K562 (cell line): Measurements from ENCODE around the gene TRAPPC12. TPM values are rescaled to one million over a fixed set of nuclear protein-coding genes. Genes with fewer than 3 reads are reported as not detected.

ENCODE experiments used
- C11orf30 ChIP-seq: fragments of 450-650 bp; IDR thresholded peaks from 2 replicates; pipeline ENCODE4 v1.6.1; 2016; ENCODE audit warnings: low read depth, mild to moderate bottlenecking
- CREB1 ChIP-seq, 2 experiments: sonication (generic) in 1 of 2; formaldehyde crosslinking in 1 of 2; IDR thresholded peaks; 2 replicates each; pipeline versions ENCODE4 v1.6.1 to v1.8.0; 2012 to 2022; ENCODE audit warnings: inconsistent platforms in 1 of 2, mild to moderate bottlenecking in 1 of 2, missing genetic modification reagents in 1 of 2, moderate library complexity in 1 of 2
- JUN ChIP-seq, 2 experiments: sonication (generic) in 1 of 2; formaldehyde crosslinking in 1 of 2; IDR thresholded peaks; 2 replicates each; pipeline versions ENCODE4 v1.6.1 to v1.8.0; 2012 to 2022; ENCODE audit warnings: borderline replicate concordance in 2 of 2, mild to moderate bottlenecking in 2 of 2, improper control_type of control experiment in 1 of 2, low read depth in 1 of 2, low read length in 1 of 2, missing genetic modification reagents in 1 of 2
- KLF10 ChIP-seq: fragments of 250-450 bp; sonication (Bioruptor Pico); IDR thresholded peaks from 2 replicates; pipeline ENCODE4 v1.6.1; 2021; ENCODE audit warnings: matching md5 sums
- MAZ ChIP-seq, 2 experiments: fragments of 450-650 bp in 1 of 2; sonication (generic) in 1 of 2; formaldehyde crosslinking; IDR thresholded peaks in 1 of 2; conservative IDR thresholded peaks in 1 of 2; 2 replicates each; pipeline versions ENCODE4 v1.4.0 to v1.5.0; 2020; ENCODE audit warnings: mild to moderate bottlenecking in 1 of 2, missing genetic modification reagents in 1 of 2
- SIRT6 ChIP-seq: IDR thresholded peaks from one replicate; pipeline ENCODE4 v1.6.1; 2012; ENCODE audit warnings: low read depth, mild to moderate bottlenecking, control low read depth, inconsistent platforms, low read length, moderate library complexity
- SMARCA4 ChIP-seq: fragments of 450-650 bp; IDR thresholded peaks from 2 replicates; pipeline ENCODE4 v1.6.1; 2016
- TSC22D4 ChIP-seq: fragments of 450-650 bp; IDR thresholded peaks from 2 replicates; pipeline ENCODE4 v1.6.1; 2016; ENCODE audit warnings: missing genetic modification characterization, missing biosample characterization, control low read depth
- polyA plus RNA-seq, 8 experiments: library from polyadenylated mRNA; depleted of rRNA in 4 of 8; stranded (reverse) in 5 of 8; unstranded in 3 of 8; fragments of >200 nt; fragmentation: Nextera tagmentation in 2 of 8; fragmentation: Illumina TruSeq in 1 of 8; extraction: Ambion mirVana in 2 of 8; extraction: Trizol in 1 of 8; gene quantifications; 2 replicates each; pipeline versions ENCODE4 v1.2.1 to v1.2.3, GENCODE V29; 2011 to 2014; ENCODE audit warnings: inconsistent platforms in 1 of 8, missing spikeins in 1 of 8
- total RNA-seq, 7 experiments: library from RNA; depleted of rRNA in 6 of 7; stranded (reverse); fragments of >200 nt in 6 of 7; fragmentation: Illumina TruSeq in 2 of 7; extraction: Trizol in 2 of 7; gene quantifications; 2 replicates each; pipeline versions ENCODE4 v1.2.1 to v1.2.3, GENCODE V29; 2011 to 2021; ENCODE audit warnings: low replicate concordance in 1 of 7
- TF ChIP-seq, protein P1 (sequence below): sonication (generic); formaldehyde crosslinking; IDR thresholded peaks from 2 replicates; pipeline ENCODE4 v1.8.0; 2022; ENCODE audit warnings: mild to moderate bottlenecking, missing genetic modification reagents

TRAPPC12 gene
- total and polyA plus RNA-seq, 9 of the 15 experiments (the other 6 are each of a cell fraction or from before 2014, with no cell fraction given), result 8.0 to 75.2 (median 39.1) TPM

DNA sequence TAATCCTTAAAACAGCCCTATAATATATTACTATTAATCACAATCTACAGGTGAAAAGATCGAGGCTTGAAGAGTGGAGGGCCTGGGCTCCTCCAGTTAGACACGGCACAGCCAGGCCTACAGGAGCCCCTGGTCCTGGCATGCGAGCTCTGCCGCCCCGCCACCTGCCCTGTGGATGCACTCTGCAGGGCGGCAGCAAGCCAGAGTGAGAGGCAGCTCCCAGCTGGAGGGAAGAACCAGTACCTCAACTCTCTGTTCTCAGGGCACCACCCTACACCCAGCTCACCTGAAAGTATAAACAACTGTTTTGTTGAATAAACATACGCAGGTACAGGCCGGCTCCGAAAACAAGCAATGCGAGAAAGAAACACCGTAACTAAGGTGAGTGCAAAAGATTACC lies 36.5 kb upstream of the TRAPPC12 start (continued):
- TF ChIP-seq JUN (IDR thresholded peaks at IDR 0.05; ENCODE audit: borderline replicate concordance, low read depth, low read length) (no peak), JUN (CRISPR knock-in tag; IDR thresholded peaks at IDR 0.05; ENCODE audit: borderline replicate concordance) (no peak), SIRT6 (no peak), CREB1 (IDR thresholded peaks at IDR 0.05) (no peak), CREB1 (CRISPR knock-in tag; IDR thresholded peaks at IDR 0.05) (no peak), C11orf30 (no peak), MAZ (CRISPR knock-in tag; conservative IDR thresholded peaks at IDR 0.05 in 1 of 2, IDR thresholded peaks at IDR 0.05 in 1 of 2) (no peak), KLF10 (CRISPR knock-in tag) (no peak), SMARCA4 (no peak), TSC22D4 (tag) (no peak)
- TF ChIP-seq, protein P1, sequence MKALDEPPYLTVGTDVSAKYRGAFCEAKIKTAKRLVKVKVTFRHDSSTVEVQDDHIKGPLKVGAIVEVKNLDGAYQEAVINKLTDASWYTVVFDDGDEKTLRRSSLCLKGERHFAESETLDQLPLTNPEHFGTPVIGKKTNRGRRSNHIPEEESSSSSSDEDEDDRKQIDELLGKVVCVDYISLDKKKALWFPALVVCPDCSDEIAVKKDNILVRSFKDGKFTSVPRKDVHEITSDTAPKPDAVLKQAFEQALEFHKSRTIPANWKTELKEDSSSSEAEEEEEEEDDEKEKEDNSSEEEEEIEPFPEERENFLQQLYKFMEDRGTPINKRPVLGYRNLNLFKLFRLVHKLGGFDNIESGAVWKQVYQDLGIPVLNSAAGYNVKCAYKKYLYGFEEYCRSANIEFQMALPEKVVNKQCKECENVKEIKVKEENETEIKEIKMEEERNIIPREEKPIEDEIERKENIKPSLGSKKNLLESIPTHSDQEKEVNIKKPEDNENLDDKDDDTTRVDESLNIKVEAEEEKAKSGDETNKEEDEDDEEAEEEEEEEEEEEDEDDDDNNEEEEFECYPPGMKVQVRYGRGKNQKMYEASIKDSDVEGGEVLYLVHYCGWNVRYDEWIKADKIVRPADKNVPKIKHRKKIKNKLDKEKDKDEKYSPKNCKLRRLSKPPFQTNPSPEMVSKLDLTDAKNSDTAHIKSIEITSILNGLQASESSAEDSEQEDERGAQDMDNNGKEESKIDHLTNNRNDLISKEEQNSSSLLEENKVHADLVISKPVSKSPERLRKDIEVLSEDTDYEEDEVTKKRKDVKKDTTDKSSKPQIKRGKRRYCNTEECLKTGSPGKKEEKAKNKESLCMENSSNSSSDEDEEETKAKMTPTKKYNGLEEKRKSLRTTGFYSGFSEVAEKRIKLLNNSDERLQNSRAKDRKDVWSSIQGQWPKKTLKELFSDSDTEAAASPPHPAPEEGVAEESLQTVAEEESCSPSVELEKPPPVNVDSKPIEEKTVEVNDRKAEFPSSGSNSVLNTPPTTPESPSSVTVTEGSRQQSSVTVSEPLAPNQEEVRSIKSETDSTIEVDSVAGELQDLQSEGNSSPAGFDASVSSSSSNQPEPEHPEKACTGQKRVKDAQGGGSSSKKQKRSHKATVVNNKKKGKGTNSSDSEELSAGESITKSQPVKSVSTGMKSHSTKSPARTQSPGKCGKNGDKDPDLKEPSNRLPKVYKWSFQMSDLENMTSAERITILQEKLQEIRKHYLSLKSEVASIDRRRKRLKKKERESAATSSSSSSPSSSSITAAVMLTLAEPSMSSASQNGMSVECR (CRISPR knock-in tag), result no peak
